Measurements from ENCODE around the gene TEX2. TPM values are rescaled to one million over a fixed set of nuclear protein-coding genes. Genes with fewer than 3 reads are reported as not detected.

The TEX2 gene
- total RNA-seq, 1 donor from 2014 or later, result 20.7 TPM

DNA sequence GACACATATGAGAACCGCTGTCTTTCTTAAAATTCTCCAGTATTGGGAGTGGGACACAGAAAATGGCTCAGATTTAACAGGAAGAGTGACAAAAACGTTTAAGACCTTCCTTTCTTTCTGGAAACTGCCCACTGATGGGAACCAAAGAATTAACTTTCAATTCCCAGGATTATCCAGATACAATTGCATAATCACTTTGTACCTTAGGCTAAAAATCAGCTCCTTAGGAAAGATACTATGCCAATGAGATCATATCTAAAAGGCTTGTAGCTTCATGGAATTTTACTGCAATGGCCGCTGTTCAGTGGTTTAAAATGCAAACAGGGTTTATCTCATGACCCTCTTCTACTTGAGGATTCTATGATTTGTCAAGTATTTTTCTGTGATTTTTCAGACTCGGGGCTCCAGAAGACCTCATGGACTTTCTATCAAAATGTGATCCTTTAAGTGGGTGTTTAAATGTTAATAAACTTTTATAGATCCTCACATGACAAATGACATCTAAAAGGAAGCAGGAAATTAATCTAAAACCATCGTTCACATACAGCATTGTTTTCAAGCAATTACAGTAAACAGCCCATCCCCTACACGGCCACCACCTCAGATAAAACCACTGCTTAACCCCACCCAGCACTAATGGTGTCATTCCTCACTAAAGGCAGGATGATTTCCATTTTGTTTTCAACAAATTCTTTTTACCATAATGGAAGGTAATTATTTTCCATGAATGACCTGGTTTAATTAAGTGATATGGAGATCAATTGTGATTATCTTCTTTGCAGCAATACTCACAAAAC lies 101.5 kb downstream of the TEX2 start:
- Mint-ChIP-seq H3K9me3 (no peaks in the 10 kb centered on the region), H3K36me3 (ENCODE audit: low read depth) (peaks cover 4% of the 10 kb centered on the region), H3K4me1 (ENCODE audit: low read depth) (no peaks in the 10 kb centered on the region), H3K27me3 (ENCODE audit: low read depth) (no peaks in the 10 kb centered on the region), H3K4me3 (ENCODE audit: low read depth) (no peak overlapping the region), H3K27ac (no peak overlapping the region)
- no peak for DNase-seq (ENCODE audit: low spot score)
- intact Hi-C loops (cut with micrococcal nuclease), result no loop called here

DNA sequence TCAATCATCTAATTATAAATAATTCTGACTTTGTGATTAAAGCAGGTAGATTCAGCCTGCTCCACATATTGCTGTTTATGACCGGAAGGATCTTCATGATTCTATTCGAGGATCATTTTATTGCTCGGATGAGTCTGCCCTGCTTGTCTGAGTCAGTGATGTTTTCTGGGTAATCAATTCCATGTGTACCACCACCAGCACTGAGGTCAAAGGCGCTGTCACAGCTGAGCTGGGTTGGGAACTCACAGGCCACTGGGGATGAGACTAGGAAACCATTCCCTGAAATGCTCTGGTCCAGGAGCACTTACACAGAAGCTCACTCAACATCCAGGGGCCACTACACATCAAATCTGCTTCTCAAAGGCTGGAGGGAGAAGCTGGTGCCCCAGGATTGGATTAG lies 102.7 kb downstream of the TEX2 start:
- H3K4me1 Mint-ChIP-seq (ENCODE audit: low read depth), result peaks cover 4% of the 10 kb centered on the region
- intact Hi-C loops (cut with micrococcal nuclease), result no loop called here
- no peaks in the 10 kb centered on the region for H3K27me3 Mint-ChIP-seq (ENCODE audit: low read depth)
- H3K4me3 Mint-ChIP-seq (ENCODE audit: low read depth), result no peak overlapping the region
- no peaks in the 10 kb centered on the region for H3K36me3 Mint-ChIP-seq (ENCODE audit: low read depth)
- no peak for DNase-seq (ENCODE audit: low spot score)
- H3K9me3 Mint-ChIP-seq, result no peaks in the 10 kb centered on the region
- H3K27ac Mint-ChIP-seq, result no peak overlapping the region

GRCh38 chr17:64158831-64159590 lies 104.0 kb downstream of the TEX2 start:
- H3K36me3 Mint-ChIP-seq (ENCODE audit: low read depth), result no peaks in the 10 kb centered on the region
- H3K27ac Mint-ChIP-seq, result no peak overlapping the region
- intact Hi-C loops (cut with micrococcal nuclease), result no loop called here
- no peaks in the 10 kb centered on the region for H3K9me3 Mint-ChIP-seq
- no peak overlapping the region for H3K4me3 Mint-ChIP-seq (ENCODE audit: low read depth)
- H3K4me1 Mint-ChIP-seq (ENCODE audit: low read depth), result peaks cover 13% of the 10 kb centered on the region
- no peak for DNase-seq (ENCODE audit: low spot score)
- no peaks in the 10 kb centered on the region for H3K27me3 Mint-ChIP-seq (ENCODE audit: low read depth)

DNA sequence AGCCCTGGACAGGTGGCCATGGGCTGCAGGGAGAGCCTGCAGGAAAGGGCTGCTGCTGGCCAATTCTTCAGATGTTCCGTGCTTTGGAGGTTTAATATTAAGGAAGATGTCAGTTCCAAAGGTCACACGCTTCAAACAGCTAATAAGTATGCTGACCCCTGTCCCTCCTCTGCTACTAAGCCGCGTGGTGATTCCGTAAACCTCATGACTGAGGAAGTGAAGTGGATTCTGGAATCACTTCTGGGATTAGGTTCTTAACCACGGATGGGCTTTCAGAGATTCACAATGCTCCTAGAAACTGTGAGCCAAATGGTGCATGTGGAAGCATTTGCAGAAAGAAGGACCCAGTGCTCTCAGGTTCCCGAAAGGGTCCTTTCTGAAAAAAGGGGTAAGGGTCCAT lies 104.7 kb downstream of the TEX2 start:
- H3K27ac Mint-ChIP-seq, result no peak overlapping the region
- intact Hi-C loops (cut with micrococcal nuclease), result no loop called here
- peaks cover 1% of the 10 kb centered on the region for H3K36me3 Mint-ChIP-seq (ENCODE audit: low read depth)
- H3K4me3 Mint-ChIP-seq (ENCODE audit: low read depth), result no peak overlapping the region
- no peak for DNase-seq (ENCODE audit: low spot score)
- H3K27me3 Mint-ChIP-seq (ENCODE audit: low read depth), result no peaks in the 10 kb centered on the region
- no peaks in the 10 kb centered on the region for H3K9me3 Mint-ChIP-seq
- peaks cover 13% of the 10 kb centered on the region for H3K4me1 Mint-ChIP-seq (ENCODE audit: low read depth)

- Mint-ChIP-seq H3K9me3 (no peaks in the 10 kb centered on the region), H3K27me3 (ENCODE audit: low read depth) (no peaks in the 10 kb centered on the region), H3K4me1 (ENCODE audit: low read depth) (peaks cover 13% of the 10 kb centered on the region), H3K36me3 (ENCODE audit: low read depth) (peaks cover 8% of the 10 kb centered on the region), H3K27ac (no peak overlapping the region), H3K4me3 (ENCODE audit: low read depth) (no peak overlapping the region)
- DNase-seq (ENCODE audit: low spot score), result no peak
- intact Hi-C loops (cut with micrococcal nuclease), result no loop called here
Measured at GRCh38 chr17:64157669-64158180, 105.3 kb downstream of the TEX2 start.

DNA sequence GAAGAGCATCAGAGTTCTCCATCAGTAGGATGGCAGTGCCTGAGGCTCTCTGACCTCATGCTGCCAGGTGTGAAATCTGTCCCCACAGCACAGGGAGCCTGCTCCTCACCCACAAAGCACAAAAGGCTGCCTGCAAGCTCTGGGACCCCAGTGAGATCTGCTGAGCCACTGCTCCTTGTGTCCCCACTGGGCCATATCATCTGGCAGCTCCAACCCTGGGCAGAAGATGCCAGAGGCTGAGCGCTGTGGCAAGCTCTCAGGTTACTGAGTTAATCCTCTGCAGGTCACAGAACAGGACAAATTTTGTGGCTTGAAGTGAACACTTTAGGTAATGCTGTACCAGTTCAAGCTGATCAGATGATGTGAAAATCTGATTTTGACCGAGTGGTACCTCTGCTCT lies 106.4 kb downstream of the TEX2 start:
- H3K27ac Mint-ChIP-seq, result no peak overlapping the region

GRCh38 chr17:64155751-64156544 lies 107.1 kb downstream of the TEX2 start:
- Mint-ChIP-seq H3K36me3 (ENCODE audit: low read depth) (peaks cover 16% of the 10 kb centered on the region), H3K4me3 (ENCODE audit: low read depth) (no peak overlapping the region), H3K9me3 (no peaks in the 10 kb centered on the region), H3K27ac (peak overlapping the region; percentile 56), H3K4me1 (ENCODE audit: low read depth) (peaks cover 13% of the 10 kb centered on the region), H3K27me3 (ENCODE audit: low read depth) (no peaks in the 10 kb centered on the region)
- intact Hi-C loops (cut with micrococcal nuclease), result no loop called here
- no peak for DNase-seq (ENCODE audit: low spot score)

More for the DNA sequence above, 106.4 kb downstream of the TEX2 start:
- Mint-ChIP-seq H3K27me3 (ENCODE audit: low read depth) (no peaks in the 10 kb centered on the region), H3K36me3 (ENCODE audit: low read depth) (peaks cover 16% of the 10 kb centered on the region), H3K9me3 (no peaks in the 10 kb centered on the region), H3K4me3 (ENCODE audit: low read depth) (no peak overlapping the region), H3K4me1 (ENCODE audit: low read depth) (peaks cover 13% of the 10 kb centered on the region)
- intact Hi-C loops (cut with micrococcal nuclease), result no loop called here
- no peak for DNase-seq (ENCODE audit: low spot score)

GRCh38 chr17:64155129-64155528 lies 107.9 kb downstream of the TEX2 start:
- Mint-ChIP-seq H3K27me3 (ENCODE audit: low read depth) (no peaks in the 10 kb centered on the region), H3K27ac (peak overlapping the region; percentile 56), H3K4me3 (ENCODE audit: low read depth) (no peak overlapping the region), H3K36me3 (ENCODE audit: low read depth) (peaks cover 18% of the 10 kb centered on the region), H3K4me1 (ENCODE audit: low read depth) (peaks cover 13% of the 10 kb centered on the region), H3K9me3 (no peaks in the 10 kb centered on the region)
- no peak for DNase-seq (ENCODE audit: low spot score)
- intact Hi-C loops (cut with micrococcal nuclease), result no loop called here

DNA sequence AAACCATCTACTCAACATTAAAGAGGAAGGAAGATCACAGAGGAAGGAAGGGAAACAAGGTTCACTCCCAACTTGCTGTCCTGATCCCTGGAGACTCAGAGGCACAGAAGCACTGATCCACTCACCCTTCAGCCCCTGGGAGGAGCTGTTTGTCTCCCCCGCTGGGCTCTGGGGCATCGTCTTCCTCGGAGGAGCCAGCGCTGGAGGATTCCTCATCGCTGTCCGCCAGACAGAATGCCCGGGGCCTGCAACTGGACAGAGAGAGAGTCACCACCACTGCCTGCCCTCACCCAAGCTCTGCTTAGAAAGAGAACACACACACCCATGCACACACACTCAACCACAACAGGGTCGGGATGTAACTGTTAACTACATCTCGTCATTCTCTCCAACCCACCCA lies 108.3 kb downstream of the TEX2 start:
- intact Hi-C loops (cut with micrococcal nuclease), result no loop called here
- peak overlapping the region; percentile 14 for H3K27ac Mint-ChIP-seq
- no peaks in the 10 kb centered on the region for H3K9me3 Mint-ChIP-seq

GRCh38 chr17:64154313-64154695 lies 108.8 kb downstream of the TEX2 start:
- H3K27me3 Mint-ChIP-seq (ENCODE audit: low read depth), result no peaks in the 10 kb centered on the region
- H3K27ac Mint-ChIP-seq, result peak overlapping the region; percentile 14
- H3K4me1 Mint-ChIP-seq (ENCODE audit: low read depth), result peaks cover 13% of the 10 kb centered on the region
- intact Hi-C loops (cut with micrococcal nuclease), result no loop called here
- H3K9me3 Mint-ChIP-seq, result no peaks in the 10 kb centered on the region
- H3K36me3 Mint-ChIP-seq (ENCODE audit: low read depth), result peaks cover 20% of the 10 kb centered on the region
- no peak for DNase-seq (ENCODE audit: low spot score)
- H3K4me3 Mint-ChIP-seq (ENCODE audit: low read depth), result no peak overlapping the region

More for the DNA sequence above, 108.3 kb downstream of the TEX2 start:
- Mint-ChIP-seq H3K27me3 (ENCODE audit: low read depth) (no peaks in the 10 kb centered on the region), H3K4me1 (ENCODE audit: low read depth) (peaks cover 13% of the 10 kb centered on the region), H3K36me3 (ENCODE audit: low read depth) (peaks cover 20% of the 10 kb centered on the region), H3K4me3 (ENCODE audit: low read depth) (no peak overlapping the region)
- no peak for DNase-seq (ENCODE audit: low spot score)

DNA sequence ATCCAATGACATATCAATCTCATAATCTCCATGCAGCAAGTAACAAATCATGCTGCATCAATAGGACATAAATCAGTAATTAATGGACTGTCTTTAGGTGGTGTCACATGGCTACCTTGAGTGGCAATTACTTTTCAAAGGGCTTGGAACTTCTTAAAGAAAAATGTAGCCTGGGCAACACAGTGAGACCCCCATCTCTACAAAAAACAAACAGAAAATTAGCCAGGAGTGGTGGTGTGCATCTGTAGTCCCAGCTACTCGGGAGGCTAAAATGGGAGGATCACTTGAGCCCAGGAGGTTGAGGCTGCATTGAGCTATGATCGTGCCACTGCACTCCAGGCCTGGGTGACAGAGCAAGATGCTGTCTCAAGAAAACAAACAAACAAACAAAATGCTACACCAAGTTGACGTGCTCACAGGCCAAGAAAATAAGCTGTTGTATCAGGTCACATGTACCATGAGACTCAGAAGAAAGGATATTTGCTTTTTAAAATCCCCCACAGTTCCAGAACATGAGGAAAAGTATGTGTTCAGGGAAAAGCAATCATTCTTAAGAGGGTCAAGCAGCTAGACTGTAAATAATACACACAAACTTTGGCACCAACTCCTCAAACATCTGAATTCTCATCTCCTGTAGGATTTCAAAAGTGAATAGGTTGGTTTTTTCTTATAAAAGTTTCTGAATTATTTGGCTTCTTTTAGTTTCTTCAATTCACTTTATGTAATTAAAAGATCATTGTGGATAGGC lies 109.3 kb downstream of the TEX2 start:
- DNase-seq (ENCODE audit: low spot score), result no peak
- peaks cover 13% of the 10 kb centered on the region for H3K4me1 Mint-ChIP-seq (ENCODE audit: low read depth)
- peaks cover 24% of the 10 kb centered on the region for H3K36me3 Mint-ChIP-seq (ENCODE audit: low read depth)
- no peaks in the 10 kb centered on the region for H3K9me3 Mint-ChIP-seq
- intact Hi-C loops (cut with micrococcal nuclease), result no loop called here
- no peak overlapping the region for H3K4me3 Mint-ChIP-seq (ENCODE audit: low read depth)
- no peak overlapping the region for H3K27ac Mint-ChIP-seq
- H3K27me3 Mint-ChIP-seq (ENCODE audit: low read depth), result no peaks in the 10 kb centered on the region

DNA sequence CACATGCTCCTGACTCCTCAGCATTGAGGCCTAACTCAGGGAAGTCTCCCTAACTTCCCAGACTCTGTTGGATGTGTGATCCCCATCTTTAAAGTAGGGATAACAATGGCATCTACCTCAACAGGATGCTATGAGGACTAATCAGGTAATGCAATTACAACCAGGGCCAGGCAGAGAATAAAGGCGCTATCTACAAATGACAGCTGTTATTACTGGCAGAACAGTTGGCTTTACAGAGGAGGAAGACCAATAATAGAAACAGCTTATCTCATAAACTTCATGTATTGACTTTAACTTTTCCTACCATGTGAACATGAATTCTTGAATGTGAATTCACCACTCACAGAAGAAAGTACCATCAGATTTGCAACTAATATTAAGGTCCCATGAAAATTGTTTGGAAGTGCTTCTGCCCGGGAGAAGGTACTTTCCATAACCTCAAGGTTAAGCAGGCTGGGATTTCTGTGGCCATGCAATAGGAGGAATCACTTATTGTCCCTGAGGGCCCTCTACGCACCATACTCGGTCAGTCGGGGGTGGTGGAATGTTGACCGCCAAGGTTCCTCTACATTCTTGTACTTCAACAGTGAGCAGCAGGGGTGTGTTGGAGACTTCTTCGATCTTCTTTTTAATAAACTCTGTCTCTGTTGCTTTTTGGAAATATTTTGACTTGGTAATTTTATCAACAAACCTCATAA lies 110.5 kb downstream of the TEX2 start:
- no peak for DNase-seq (ENCODE audit: low spot score)
- H3K36me3 Mint-ChIP-seq (ENCODE audit: low read depth), result peaks cover 34% of the 10 kb centered on the region
- intact Hi-C loops (cut with micrococcal nuclease), result no loop called here
- H3K4me1 Mint-ChIP-seq (ENCODE audit: low read depth), result peaks cover 18% of the 10 kb centered on the region
- no peaks in the 10 kb centered on the region for H3K27me3 Mint-ChIP-seq (ENCODE audit: low read depth)
- no peak overlapping the region for H3K27ac Mint-ChIP-seq
- no peak overlapping the region for H3K4me3 Mint-ChIP-seq (ENCODE audit: low read depth)
- H3K9me3 Mint-ChIP-seq, result no peaks in the 10 kb centered on the region
